ENCODE measurements around the gene DEPDC5.

- TF ChIP-seq EZH2phosphoT487 (IDR thresholded peaks at IDR 0.05; ENCODE audit: insufficient read depth, low read depth) (no peak), EZH2 (IDR thresholded peaks at IDR 0.05; ENCODE audit: insufficient read depth, poor library complexity, severe bottlenecking) (no peak)
These were observed 168.7 kb downstream of the DEPDC5 start for GRCh38 chr22:31922534-31922933.

Data from GM23248 (cell line).